ENCODE data around the gene GPRASP2. TPM values are rescaled to one million over a fixed set of nuclear protein-coding genes. Genes with fewer than 3 reads are reported as not detected.

Gene GPRASP2
- total RNA-seq, 4 donors from 2014 or later, result 0.80 to 3.6 (median 2.1) TPM

DNA sequence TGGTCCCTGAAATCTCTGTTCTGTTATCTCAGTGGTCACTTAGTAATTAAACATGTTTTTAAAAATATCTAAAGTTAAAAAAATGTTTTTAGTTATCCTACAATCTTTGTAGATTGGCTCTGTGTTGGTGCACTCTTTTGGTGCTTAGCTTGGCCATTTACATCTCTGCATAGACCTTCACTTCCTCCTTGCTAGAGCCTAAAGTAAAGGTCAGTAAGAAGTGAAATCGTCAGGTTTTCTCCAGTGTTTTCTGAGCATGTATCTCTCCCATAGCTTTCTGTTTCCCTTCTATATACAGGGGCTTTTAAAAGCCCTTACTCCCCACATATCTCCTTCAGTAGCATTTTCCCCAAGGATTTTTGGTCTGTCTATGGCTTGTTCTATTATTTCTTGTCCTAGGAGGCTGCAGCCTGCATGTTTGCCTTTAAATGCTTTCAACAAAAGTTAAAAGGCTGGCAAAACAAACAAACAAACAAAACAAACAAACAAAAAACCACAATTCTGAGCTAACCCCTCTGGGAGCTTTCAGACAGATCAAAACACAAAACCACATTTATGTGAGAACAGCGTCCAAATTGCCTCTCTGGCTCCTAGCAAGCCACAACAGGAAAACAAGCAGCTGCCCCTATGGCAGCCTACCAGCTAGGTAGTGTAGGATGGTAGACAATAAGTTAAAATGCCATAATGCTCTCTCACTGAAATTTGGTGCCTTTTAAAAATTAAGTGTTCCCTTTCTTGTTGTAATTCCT, 27.3 kb upstream of the GPRASP2 start:
- Histone ChIP-seq H3K4me3 (no peak overlapping the region), H3K36me3 (no peaks in the 10 kb centered on the region), H3K27me3 (no peaks in the 10 kb centered on the region), H3K9me3 (peaks cover 0 to 12% (median 0%) of the 10 kb centered on the region in 3 donors), H3K4me1 (no peaks in the 10 kb centered on the region), H3K27ac (no peak overlapping the region)
- TF ChIP-seq POLR2A (IDR thresholded peaks at IDR 0.05), result no peak
- TF ChIP-seq, protein P1, sequence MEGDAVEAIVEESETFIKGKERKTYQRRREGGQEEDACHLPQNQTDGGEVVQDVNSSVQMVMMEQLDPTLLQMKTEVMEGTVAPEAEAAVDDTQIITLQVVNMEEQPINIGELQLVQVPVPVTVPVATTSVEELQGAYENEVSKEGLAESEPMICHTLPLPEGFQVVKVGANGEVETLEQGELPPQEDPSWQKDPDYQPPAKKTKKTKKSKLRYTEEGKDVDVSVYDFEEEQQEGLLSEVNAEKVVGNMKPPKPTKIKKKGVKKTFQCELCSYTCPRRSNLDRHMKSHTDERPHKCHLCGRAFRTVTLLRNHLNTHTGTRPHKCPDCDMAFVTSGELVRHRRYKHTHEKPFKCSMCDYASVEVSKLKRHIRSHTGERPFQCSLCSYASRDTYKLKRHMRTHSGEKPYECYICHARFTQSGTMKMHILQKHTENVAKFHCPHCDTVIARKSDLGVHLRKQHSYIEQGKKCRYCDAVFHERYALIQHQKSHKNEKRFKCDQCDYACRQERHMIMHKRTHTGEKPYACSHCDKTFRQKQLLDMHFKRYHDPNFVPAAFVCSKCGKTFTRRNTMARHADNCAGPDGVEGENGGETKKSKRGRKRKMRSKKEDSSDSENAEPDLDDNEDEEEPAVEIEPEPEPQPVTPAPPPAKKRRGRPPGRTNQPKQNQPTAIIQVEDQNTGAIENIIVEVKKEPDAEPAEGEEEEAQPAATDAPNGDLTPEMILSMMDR (IDR thresholded peaks at IDR 0.05 in 4 of 5, conservative IDR thresholded peaks at IDR 0.05 in 1 of 5), result no peak
- DNase-seq, result no peak
- no peak for ATAC-seq
- intact Hi-C loops (cut with DNase I; ENCODE audit: low total_unique reads) (no loop called here), in situ Hi-C loops (cut with MboI; ENCODE audit: low sequenced_read_pairs in 4 of 4) (no loop called here)

DNA sequence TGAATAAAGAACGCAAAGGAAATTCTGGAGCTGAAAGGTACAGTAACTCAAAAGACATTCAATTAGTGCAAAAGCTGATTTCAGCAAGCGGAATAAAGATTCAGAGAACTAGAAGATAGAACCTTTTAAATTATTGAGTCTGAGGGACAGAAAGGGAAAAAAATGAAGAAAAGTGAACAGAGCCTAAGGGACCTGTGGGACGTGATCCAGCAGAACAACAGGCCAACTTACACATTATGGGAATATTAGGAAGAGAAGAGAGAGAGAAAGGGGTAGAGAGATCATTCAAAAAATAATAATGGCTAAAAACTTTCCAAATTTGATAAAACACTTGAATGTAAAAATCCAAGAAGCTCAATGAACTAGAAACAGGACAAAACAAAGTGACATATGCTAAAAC, 17.5 kb upstream of the GPRASP2 start:
- no peaks in the 10 kb centered on the region for H3K9me3 ChIP-seq
- TF ChIP-seq POLR2A (IDR thresholded peaks at IDR 0.05), result no peak
- TF ChIP-seq, protein P1 (IDR thresholded peaks at IDR 0.05 in 4 of 5, conservative IDR thresholded peaks at IDR 0.05 in 1 of 5), result no peak
- no peaks in the 10 kb centered on the region for H3K36me3 ChIP-seq
- intact Hi-C loops (cut with DNase I; ENCODE audit: low total_unique reads), result no loop called here
- in situ Hi-C loops (cut with MboI; ENCODE audit: low sequenced_read_pairs in 4 of 4), result no loop called here
- no peak overlapping the region for H3K27ac ChIP-seq
- H3K4me1 ChIP-seq, result no peaks in the 10 kb centered on the region
- no peaks in the 10 kb centered on the region for H3K27me3 ChIP-seq
- DNase-seq (no peak), ATAC-seq (no peak)
- no peak overlapping the region for H3K4me3 ChIP-seq

DNA sequence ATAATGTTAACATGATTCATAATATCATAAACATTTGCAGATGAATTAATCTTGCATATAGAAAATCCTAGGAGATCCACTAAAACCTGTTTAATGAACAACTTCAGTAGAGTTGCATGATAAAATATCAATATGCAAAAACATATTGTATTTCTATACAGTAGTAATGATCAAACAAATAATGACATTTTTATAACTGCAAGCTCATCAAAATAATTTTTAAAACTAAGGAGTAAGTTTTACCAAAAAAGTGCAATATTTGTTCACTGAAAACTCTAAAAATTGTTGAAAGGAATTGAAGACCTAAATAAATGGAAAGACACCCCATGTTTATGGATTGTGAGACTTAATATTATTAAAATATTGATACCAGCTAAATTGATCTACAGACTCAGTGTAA, 15.9 kb upstream of the GPRASP2 start:
- ATAC-seq (no peak), DNase-seq (no peak)
- Histone ChIP-seq H3K4me3 (no peak overlapping the region), H3K4me1 (no peaks in the 10 kb centered on the region), H3K27ac (no peak overlapping the region), H3K27me3 (no peaks in the 10 kb centered on the region), H3K36me3 (no peaks in the 10 kb centered on the region), H3K9me3 (no peaks in the 10 kb centered on the region)
- no peak for TF ChIP-seq POLR2A (IDR thresholded peaks at IDR 0.05)
- TF ChIP-seq, protein P1 (IDR thresholded peaks at IDR 0.05 in 4 of 5, conservative IDR thresholded peaks at IDR 0.05 in 1 of 5), result no peak
- intact Hi-C loops (cut with DNase I; ENCODE audit: low total_unique reads), result no loop called here
- in situ Hi-C loops (cut with MboI; ENCODE audit: low sequenced_read_pairs in 4 of 4), result no loop called here

DNA sequence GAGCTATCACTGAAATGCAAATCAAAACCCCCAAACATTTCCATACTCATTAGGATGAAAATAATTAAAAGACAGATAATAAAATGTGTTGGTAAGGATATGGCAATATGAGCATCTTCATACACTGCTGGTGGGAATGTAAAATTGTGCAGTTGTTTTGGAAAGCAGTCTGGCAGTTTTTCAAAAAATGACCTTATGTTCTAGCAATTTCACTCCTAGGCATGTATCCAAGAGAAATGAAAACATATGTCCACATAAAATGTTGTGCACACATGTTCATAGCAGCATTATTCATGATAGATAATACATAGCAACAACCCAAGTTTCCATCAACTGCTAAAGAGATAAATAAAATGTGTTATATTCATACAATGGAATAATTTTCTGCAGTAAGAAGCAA, 14.8 kb upstream of the GPRASP2 start:
- no peaks in the 10 kb centered on the region for H3K4me1 ChIP-seq
- H3K36me3 ChIP-seq, result no peaks in the 10 kb centered on the region
- H3K27ac ChIP-seq, result no peak overlapping the region
- no peak overlapping the region for H3K4me3 ChIP-seq
- in situ Hi-C loops (cut with MboI; ENCODE audit: low sequenced_read_pairs in 4 of 4), result no loop called here
- no peaks in the 10 kb centered on the region for H3K9me3 ChIP-seq
- DNase-seq (no peak), ATAC-seq (no peak)
- TF ChIP-seq, protein P1 (IDR thresholded peaks at IDR 0.05 in 4 of 5, conservative IDR thresholded peaks at IDR 0.05 in 1 of 5), result no peak
- no peak for TF ChIP-seq POLR2A (IDR thresholded peaks at IDR 0.05)
- intact Hi-C loops (cut with DNase I; ENCODE audit: low total_unique reads), result no loop called here
- no peaks in the 10 kb centered on the region for H3K27me3 ChIP-seq

Measured in gastrocnemius medialis (tissue), 4 donors.